HG03342 (cell line): ENCODE data around the gene TMEM121B.

Source experiments
- ATAC-seq: cut with Tn5 transposase; IDR thresholded peaks from one replicate; pipeline ENCODE4 v1.9.1; 2021; ENCODE audit warnings: mild to moderate bottlenecking, moderate library complexity; ENCODE audit not compliant: unreplicated experiment

Gene TMEM121B

GRCh38 chr22:17096071-17096470, 25.1 kb downstream of the TMEM121B start:
- ATAC-seq = no peak

DNA sequence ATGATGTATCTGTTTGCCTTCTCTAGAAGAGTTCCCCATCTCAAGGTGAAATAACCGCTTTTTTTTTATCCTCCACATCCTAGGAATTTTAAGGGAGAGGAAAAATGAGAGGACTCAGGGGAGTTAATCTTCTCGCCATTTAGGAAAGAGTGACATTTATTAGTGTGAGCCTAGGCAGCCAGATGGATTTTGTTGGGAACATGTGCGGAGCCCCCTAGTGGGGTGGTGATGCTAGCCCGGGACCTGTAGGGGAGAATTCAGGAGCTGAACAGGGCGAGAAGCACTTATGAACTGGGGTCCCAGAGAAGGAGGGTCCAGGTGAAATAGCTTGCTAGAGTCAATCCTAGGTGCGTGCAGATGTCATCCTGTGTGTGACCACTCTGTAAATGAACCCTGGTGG, 25.6 kb downstream of the TMEM121B start:
- ATAC-seq = no peak

GRCh38 chr22:17093081-17093480, 28.1 kb downstream of the TMEM121B start:
- ATAC-seq = no peak

DNA sequence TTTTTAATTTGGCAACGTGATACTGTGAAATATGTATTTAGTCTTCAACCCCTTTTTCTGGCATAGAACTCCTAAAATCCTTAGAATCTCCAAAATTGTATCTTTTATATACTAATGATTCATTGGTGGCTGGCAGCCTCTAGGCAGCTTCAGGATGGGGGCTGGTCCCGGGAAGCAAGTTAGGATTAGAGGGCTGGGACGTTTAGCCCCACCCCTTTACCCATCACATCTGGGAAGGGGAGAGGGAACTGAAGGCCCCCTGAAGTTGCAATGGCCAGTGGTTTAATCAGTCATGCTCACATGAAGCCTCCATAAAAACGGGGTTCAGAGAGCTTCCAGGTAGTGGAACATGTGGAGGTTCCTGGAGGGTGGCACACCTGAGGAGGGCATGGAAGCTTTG, 29.3 kb downstream of the TMEM121B start:
- ATAC-seq = no peak

GRCh38 chr22:17090550-17090949, 30.6 kb downstream of the TMEM121B start:
- no peak for ATAC-seq

- ATAC-seq = no peak
These were observed 33.5 kb downstream of the TMEM121B start for GRCh38 chr22:17087498-17088131.

DNA sequence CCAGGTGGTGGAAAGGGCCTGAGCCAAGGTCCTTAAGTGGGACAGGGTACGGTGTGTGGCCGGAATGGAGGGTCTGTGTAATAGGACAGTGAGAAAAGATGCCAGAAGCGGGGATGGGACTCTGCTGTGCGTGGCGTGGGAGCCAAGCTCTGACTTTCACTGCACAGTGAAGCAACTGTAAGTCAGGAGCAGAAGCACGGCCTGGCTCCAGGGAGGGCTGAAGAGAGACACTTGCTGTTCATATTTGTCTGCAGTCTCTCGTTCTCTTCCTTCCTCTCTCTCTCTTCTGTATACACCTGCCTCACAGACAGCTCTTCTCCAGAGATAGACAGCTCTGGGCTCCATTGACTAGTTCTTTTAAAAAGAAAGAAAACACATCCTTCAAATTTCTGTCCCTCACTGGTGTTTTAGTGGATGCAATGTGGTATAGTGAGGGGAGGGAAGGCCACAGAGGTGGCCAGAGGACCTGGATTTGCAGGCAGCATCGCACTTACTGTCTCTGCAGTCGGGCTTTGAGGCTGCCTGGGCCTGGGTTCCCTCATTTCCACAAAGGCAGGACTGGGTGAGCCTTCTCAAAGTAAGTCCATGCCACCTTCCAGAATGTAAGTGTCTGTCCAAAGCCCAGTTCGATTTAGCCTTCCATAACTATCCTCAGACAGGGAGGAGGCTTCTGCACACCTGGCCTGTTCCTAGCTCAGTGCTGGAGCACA, 34.2 kb downstream of the TMEM121B start:
- ATAC-seq = no peak

DNA sequence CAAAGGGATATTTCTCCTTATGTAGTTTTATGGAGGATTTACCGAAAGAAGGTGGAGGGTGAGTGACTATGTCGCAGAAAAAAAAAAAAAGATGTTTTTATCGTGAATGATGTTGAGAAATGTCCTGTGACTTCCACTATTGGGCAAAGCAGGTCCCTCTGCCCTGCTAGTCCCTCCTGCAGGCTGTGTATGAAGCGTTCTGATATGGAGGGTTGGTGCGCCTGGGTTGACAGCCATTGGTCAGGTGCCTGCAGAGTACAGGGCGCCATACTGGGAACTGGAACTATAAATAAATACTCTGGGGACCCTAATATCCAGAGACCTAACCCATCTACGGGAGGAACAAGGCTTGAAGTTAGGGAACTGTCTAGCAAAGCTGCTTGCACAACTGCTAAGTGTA, 34.9 kb downstream of the TMEM121B start:
- ATAC-seq = no peak

DNA sequence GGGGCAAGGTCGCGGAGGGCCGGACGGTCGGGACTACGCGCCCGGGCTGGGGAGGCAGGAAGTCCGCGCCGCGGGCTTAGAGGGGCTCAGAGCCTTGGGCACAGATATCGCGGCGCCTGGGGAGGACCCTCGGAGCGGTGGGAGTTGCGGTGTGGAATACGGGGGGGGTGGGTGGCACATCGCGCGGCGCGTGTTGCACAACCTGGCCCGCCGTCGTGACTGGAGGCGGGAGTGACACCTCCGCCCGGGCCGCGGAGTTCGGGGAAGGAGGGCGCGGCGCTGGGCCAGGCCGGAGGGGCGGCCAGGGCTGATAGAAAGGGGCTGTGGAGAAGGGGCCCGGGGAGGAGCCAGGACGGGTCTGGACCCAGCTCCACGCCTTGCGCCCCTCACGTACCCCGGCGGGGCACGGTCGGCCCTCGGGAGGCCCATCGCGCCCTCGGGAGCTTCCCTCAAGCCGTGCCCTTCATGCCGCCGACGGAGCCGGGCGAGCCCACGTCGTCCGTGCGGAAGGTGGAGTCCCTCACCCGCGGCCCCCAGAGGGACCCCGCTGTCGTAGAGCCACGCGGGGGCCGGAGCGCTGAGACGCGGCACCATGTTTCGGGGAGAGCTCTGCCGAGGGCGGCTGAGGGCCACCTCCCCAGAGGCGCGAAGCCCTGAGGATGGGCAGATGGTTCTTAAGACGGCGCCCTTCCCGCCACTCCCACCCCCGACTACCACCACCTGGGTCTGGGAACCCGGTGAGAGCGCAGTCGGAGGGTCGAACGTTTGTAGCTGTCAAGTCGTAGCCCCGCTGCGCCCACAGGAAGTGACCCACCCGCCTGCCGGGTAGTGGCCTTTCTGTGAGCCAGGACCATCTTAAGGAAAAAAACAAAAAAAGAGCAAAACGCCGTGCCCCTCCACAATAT, 35.6 kb downstream of the TMEM121B start:
- no peak for ATAC-seq

GRCh38 chr22:17084554-17085276, 36.4 kb downstream of the TMEM121B start, which contains the start of gene IL17RA:
Gene IL17RA (plus strand): TSS chr22:17085000. CDS start chr22:17085092, 92 bp downstream.
- ATAC-seq = peak; percentile 91

GRCh38 chr22:17083811-17084441, 37.2 kb downstream of the TMEM121B start:
- no peak for ATAC-seq

DNA sequence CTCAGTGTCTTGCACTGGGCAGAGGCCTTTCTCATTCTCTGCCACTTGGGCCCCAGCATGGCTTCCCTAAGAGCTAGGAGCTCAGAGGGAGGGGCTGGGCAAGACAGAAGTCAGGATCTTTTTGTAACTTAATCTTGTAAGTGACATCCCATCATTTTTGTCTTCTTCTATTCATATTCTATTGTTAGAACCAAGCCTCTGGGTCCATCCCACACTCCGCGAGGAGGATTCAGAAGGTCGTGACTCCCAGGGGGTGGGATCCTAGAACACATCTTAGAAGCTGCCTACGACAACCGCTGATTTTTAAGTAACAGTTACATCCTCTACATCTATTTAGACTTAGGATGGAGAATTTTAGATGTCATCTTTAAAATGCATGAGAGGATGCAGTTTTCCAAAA, 37.9 kb downstream of the TMEM121B start:
- no peak for ATAC-seq

DNA sequence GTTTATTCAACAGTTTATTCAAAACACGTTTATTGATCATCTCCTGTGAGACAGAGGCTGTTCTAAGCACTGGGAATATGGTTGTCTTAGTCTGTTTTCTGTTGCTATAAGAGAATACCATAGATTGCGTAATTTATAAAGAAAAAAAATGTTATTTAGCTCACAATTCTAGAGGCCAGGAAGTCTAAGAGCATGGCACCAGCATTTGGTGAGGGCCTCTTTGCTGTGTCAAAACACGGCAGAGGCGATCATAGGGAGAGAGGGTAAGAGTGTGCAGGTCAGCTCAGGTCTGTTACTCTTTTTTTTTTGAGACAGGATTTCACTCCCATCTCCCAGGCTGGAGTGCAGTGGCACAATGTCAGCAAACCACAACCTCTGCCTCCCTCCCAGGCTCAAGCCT, 41.6 kb downstream of the TMEM121B start:
- ATAC-seq = no peak

DNA sequence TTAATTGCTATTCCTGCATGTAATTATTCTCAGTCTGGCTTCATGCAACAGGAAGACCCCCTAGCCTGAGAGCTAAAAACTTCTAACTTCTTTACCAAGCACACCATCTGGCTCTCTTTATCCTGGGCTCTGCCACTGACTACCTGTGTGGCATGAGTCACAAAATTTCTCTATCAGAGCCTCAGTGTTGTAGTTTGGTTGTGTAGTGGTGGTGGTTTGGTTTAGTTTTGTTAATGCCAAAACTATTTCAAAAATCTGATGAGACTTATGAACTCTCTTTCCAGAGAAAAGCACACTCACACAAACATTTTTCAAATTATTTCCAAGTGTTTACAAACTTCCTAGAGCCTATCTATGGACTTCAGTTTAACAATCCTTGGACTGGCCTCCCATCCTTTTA, 43.9 kb downstream of the TMEM121B start:
- no peak for ATAC-seq

- no peak for ATAC-seq
These were observed 46.5 kb downstream of the TMEM121B start for GRCh38 chr22:17074648-17075002.

- ATAC-seq = no peak
These were observed 48.3 kb downstream of the TMEM121B start for GRCh38 chr22:17072877-17073276.
